Endothelial cell of umbilical vein (primary cell): Measurements from ENCODE around the gene LYSMD3.

Experiments used
- CTCF ChIP-seq, 2 donors: IDR thresholded peaks; 1 replicate in 1 of 2; 2 replicates in 1 of 2; pipeline ENCODE4 v1.5.1; 2011; ENCODE audit warnings: low read length in 2 of 2, mild to moderate bottlenecking in 2 of 2, moderate library complexity in 2 of 2, control low read depth in 1 of 2, inconsistent platforms in 1 of 2, low read depth in 1 of 2; ENCODE audit not compliant: insufficient read depth in 1 of 2; ENCODE audit errors: extremely low read depth in 1 of 2
- EZH2 ChIP-seq: IDR thresholded peaks from 2 replicates; pipeline ENCODE4 v1.6.1; 2012; ENCODE audit warnings: borderline replicate concordance, low read depth, mild to moderate bottlenecking, moderate library complexity, low read length, inconsistent platforms; ENCODE audit not compliant: severe bottlenecking

DNA sequence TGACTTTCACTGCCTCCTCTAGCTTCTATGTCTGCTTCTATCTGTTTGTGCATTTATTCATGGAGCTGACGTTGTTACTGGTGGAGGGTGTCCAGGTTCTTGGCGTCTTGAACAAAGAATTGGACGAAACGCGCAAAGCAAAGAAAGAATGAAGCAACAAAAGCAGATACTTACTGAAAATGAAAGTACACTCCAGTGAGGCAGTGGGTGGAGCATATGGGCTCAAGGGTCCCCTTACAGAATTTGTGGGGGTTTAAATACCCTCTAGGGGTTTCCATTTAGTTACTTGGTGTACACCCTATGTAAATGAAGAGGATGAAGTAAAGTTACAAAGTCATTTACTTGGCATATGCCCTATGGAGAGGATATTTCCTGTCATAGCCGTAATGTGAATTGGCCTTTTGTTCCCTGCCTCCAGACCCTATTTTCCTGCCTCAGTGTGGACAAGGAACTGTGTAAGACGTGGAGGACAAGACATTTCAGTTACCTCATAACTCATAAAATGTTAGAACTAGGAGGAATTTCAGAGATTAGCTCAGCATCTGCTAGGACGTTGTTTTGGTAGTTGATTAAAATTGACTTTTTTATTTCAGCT is 51.7 kb downstream of the LYSMD3 start:
- TF ChIP-seq EZH2 (no peak), CTCF (IDR thresholded peaks at IDR 0.05; ENCODE audit: extremely low read depth in 1 of 2, insufficient read depth in 1 of 2, low read depth in 1 of 2, low read length in 2 of 2) (no peak)
